Lower leg skin (tissue), 4 donors: ENCODE results near the gene HS6ST1. TPM values are rescaled to one million over a fixed set of nuclear protein-coding genes. Genes with fewer than 3 reads are reported as not detected.

ENCODE experiments used
- DNase-seq, 2 donors: peaks; one replicate each; pipeline ENCODE4 v3.0.0-alpha.2; 2019; ENCODE audit warnings: low spot score in 2 of 2
- H3K4me3 ChIP-seq: fragments of 200-600 bp; sonication (generic); 2 replicates; pipeline ENCODE4 v1.5.1; 2017; ENCODE audit warnings: mild to moderate bottlenecking, low read depth; ENCODE audit not compliant: poor library complexity, severe bottlenecking
- POLR2A ChIP-seq, 2 donors: fragments of 450-650 bp; IDR thresholded peaks; one replicate each; pipeline ENCODE4 v1.6.1; 2016 to 2017; ENCODE audit warnings: antibody characterized with exemption in 2 of 2, mild to moderate bottlenecking in 1 of 2, moderate library complexity in 1 of 2
- WGBS, 2 donors: methylation state at CpG; one replicate each; pipeline ENCODE4 v1.1.5; 2018; 5-methylcytosine and 5-hydroxymethylcytosine counted together
- intact Hi-C: fragments of 100-400 bp; cut with DNase I; formaldehyde crosslinking; loops from one replicate; pipeline ENCODE4 v1.15.0; 2023; ENCODE audit warnings: low total_unique reads
- total RNA-seq, 4 donors: library from RNA; depleted of rRNA; stranded (reverse); fragments of >200 nt; gene quantifications; one replicate each; pipeline ENCODE4 v1.1.0, GENCODE V29; 2016
- TF ChIP-seq, protein P1 (sequence below), 3 donors: fragments of 450-650 bp; IDR thresholded peaks; one replicate each; pipeline ENCODE4 v1.5.1; 2016; ENCODE audit warnings: antibody characterized with exemption in 3 of 3, mild to moderate bottlenecking in 3 of 3, moderate library complexity in 2 of 3

Gene HS6ST1
- total RNA-seq, 4 donors from 2014 or later = 50.2 to 88.9 (median 69.3) TPM

DNA sequence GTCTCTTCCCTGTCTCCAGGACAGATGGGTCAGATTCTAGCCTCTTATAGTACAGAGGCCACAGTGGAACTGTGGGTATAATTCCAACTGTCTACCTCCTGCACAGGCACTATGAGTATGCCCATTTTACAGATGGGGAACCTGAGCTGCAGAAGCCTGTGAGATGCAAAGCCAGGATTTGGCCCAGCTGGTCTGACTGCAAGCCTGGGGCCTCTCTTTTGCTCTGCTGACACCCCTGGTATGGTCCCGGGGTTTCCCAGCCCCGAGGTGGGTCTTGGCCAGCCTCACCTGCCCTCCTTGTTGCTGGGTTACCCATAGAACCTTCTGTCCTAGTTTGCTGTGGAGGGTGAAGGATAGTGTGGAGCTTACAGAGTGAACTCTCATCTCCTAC lies 9.8 kb downstream of the HS6ST1 start:
- intact Hi-C loops = no loop called here
- WGBS, 2 donors = 37 to 72% methylated on average over 2 of the region's 2 CpGs
- no peak overlapping the region for H3K4me3 ChIP-seq
- TF ChIP-seq, protein P1, sequence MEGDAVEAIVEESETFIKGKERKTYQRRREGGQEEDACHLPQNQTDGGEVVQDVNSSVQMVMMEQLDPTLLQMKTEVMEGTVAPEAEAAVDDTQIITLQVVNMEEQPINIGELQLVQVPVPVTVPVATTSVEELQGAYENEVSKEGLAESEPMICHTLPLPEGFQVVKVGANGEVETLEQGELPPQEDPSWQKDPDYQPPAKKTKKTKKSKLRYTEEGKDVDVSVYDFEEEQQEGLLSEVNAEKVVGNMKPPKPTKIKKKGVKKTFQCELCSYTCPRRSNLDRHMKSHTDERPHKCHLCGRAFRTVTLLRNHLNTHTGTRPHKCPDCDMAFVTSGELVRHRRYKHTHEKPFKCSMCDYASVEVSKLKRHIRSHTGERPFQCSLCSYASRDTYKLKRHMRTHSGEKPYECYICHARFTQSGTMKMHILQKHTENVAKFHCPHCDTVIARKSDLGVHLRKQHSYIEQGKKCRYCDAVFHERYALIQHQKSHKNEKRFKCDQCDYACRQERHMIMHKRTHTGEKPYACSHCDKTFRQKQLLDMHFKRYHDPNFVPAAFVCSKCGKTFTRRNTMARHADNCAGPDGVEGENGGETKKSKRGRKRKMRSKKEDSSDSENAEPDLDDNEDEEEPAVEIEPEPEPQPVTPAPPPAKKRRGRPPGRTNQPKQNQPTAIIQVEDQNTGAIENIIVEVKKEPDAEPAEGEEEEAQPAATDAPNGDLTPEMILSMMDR (IDR thresholded peaks at IDR 0.05) = no peak
- no peak for TF ChIP-seq POLR2A (IDR thresholded peaks at IDR 0.05)
- no peak for DNase-seq

- intact Hi-C loops = no loop called here
- TF ChIP-seq, protein P1 (IDR thresholded peaks at IDR 0.05) = no peak
- no peak for TF ChIP-seq POLR2A (IDR thresholded peaks at IDR 0.05)
- H3K4me3 ChIP-seq = no peak overlapping the region
- peak in 1 of 2 donors; percentile 87 for DNase-seq
- 36 to 59% methylated on average over 5 of the region's 5 CpGs for WGBS, 2 donors
Measured at GRCh38 chr2:128308284-128308731, 10.4 kb downstream of the HS6ST1 start.

DNA sequence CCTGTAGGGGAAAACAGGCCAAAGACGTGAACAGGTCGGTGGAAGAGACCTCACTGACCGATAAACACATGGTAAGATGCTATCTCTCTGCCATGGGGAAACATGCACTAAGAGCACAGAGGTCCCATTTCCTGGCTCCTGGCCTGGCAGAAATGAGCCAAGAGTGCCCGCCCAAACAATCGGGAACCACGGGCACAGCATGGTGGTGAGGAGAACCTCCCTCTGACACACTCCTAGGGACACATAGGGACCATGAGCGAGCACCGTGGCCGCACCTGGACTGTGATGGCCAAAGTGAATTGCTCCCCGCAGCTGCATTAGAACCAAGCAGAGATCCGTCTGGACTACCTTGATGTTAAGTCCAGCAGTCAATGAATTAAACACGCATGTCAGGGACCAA lies 11.1 kb downstream of the HS6ST1 start:
- TF ChIP-seq, protein P1 (IDR thresholded peaks at IDR 0.05) = no peak
- 78 to 80% methylated on average over 12 of the region's 12 CpGs for WGBS, 2 donors
- intact Hi-C loops = no loop called here
- no peak for DNase-seq
- no peak overlapping the region for H3K4me3 ChIP-seq

DNA sequence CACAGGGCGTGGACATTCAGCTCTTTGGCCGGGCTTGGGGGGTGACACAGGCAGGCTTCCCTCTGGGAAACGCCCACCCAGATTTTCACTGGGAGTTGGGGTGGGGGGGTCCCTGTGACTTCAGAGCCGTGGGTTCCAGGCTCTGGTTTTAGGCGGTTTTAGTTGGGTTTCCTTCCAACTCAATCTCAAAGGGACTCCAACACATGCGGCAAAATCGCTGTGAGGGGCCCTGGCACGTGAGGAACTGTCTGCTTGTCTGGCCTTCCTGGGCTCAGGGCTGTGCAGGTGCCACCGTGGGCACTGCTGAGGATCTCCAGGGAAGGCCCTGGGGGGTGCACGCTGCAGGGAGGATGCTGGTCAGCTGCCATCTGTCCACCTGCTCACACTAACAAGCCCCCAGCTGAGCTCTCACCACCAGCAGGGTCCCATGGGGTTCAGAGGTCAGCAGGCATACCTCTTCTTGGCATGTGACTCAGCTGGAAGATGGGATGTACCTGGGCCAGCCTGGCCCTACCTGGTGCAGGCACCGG lies 11.7 kb downstream of the HS6ST1 start:
- no peak for DNase-seq
- 56 to 70% methylated on average over 10 of the region's 11 CpGs for WGBS, 2 donors
- intact Hi-C loops = no loop called here
- TF ChIP-seq, protein P1 (IDR thresholded peaks at IDR 0.05) = no peak
- no peak for TF ChIP-seq POLR2A (IDR thresholded peaks at IDR 0.05)
- H3K4me3 ChIP-seq = no peak overlapping the region

- WGBS, 2 donors = 33 to 39% methylated on average over 19 to 24 of the region's 24 CpGs
- H3K4me3 ChIP-seq = no peak overlapping the region
- TF ChIP-seq, protein P1 (IDR thresholded peaks at IDR 0.05) = no peak
- no peak for TF ChIP-seq POLR2A (IDR thresholded peaks at IDR 0.05)
- no peak for DNase-seq
- intact Hi-C loops = no loop called here
Measured at GRCh38 chr2:128306081-128306930, 12.4 kb downstream of the HS6ST1 start.
